Hepatic stellate cell (primary cell): ENCODE results near the gene APOC1.
"Not testable (repeated sequence)": the region's sequence is repeated elsewhere in the genome, so short reads cannot be mapped to it uniquely, and the experiment has no call there.

Experiments used
- DNase-seq: peaks from one replicate; pipeline ENCODE4 v3.0.0; 2011; ENCODE audit warnings: low spot score

Gene APOC1

GRCh38 chr19:44913512-44914432 lies 636 bp upstream of the APOC1 start:
- DNase-seq, result not testable (repeated sequence)

- no peak for DNase-seq
Observed at GRCh38 chr19:44924243-44924725, 9.9 kb downstream of the APOC1 start.

DNA sequence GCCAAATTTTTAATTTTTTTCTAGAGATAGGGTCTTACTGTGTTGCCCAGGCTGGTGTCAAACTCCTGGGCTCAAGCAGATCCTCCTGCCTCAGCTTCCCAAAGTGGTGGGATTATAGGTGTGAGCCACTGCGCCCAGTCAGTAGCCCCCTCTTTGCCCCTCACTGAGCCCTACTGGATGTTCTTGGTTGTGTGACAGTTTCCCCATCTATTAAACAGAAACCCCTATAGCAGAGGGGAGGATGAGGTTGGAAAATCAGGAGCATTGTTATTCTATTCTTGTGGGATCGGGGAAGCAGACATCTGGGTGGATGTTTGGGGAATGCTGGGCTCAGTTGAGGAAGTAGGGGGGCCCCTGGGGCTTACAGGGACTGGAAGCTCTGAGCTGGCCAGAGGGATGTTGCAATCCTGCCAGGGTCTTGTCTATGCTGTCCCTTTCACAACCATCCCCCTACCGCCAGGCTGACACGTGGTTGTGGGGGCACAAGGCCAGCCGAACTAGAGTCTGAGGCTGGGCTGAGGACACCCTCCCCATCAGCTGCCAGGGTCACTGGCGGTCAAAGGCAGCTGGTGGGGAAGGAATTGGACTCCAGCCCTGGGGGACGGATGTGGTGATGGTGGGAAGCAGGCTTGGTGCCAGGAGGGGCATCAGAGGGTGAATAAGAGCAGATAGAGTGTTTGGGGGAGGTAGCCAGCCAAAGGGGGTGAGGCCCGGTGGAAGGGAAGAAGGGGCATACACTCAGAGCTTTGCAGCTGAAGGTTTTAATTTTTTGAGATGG lies 10.9 kb downstream of the APOC1 start:
- peak; percentile 44 for DNase-seq

DNA sequence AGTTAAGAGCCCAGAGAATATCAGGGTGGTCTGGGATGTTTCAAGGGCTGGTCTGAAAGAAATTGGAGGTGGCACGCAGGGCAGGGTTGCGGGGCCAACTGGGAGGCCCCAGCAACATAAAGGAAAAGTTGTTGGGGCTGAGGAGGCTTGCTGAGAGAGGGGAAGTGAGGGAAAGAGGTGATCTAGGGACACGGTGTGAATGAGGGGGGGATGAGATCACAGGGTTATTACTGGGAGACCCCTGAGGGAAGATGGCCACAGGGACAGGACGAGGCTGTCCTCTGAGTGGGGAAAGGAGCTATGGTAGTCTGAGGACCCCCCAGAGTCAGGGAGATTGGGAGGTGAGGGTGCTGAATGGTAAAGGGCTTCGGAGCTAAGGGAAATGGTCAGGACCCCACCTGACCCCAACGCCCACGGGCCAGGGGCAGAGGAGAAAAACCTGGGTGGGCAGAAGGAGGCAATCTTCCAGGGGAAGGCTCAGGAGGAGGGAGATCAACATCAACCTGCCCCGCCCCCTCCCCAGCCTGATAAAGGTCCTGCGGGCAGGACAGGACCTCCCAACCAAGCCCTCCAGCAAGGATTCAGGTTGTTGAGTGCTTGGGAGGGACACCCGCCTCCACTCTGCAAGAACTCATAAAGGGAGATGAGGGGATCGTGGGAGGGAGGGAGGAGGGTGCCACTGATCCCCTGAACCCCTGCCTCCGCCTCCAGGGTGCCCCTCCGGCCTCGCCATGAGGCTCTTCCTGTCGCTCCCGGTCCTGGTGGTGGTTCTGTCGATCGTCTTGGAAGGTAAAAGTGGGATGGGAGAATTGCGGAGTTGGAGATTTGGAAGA lies 12.1 kb downstream of the APOC1 start:
- not testable (repeated sequence) for DNase-seq

DNA sequence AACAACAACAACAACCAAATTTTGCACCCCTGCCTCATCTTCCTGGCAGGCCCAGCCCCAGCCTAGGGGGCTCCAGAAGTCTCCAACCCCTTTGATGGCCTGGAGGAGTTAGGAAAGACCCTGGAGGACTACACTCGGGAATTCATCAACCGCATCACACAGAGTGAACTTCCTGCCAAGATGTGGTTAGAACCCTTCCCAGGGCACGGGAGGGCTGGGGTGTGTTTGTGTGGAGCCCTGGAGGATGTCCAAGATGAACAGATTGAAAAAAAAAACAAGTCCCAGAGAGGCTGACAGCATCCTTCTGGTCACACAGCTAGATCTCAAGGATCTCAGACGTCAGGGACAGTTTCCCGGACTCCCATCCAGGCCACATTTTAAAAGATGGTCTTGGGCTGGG lies 13.3 kb downstream of the APOC1 start:
- peak; percentile 61 for DNase-seq

DNA sequence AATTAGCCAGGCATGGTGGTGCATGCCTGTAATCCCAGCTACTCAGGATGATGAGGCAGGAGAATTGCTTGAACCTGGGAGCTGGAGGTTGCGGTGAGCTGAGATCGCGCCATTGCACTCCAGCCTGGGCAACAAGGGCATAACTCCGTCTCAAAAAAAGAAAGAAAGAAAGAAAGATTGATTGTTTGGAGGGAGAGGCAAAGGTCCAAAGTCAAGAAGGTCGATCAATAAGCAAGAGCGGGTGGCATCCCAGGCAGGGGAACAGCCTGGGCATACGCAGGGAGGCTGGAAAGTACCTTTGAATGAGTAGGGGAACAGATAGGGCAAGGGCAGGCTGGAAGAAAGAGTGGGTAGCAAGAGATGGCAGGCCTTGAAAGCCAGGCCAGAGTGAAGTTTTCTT lies 15.7 kb downstream of the APOC1 start:
- DNase-seq, result no peak

GRCh38 chr19:44931541-44931940 lies 17.1 kb downstream of the APOC1 start:
- no peak for DNase-seq

DNA sequence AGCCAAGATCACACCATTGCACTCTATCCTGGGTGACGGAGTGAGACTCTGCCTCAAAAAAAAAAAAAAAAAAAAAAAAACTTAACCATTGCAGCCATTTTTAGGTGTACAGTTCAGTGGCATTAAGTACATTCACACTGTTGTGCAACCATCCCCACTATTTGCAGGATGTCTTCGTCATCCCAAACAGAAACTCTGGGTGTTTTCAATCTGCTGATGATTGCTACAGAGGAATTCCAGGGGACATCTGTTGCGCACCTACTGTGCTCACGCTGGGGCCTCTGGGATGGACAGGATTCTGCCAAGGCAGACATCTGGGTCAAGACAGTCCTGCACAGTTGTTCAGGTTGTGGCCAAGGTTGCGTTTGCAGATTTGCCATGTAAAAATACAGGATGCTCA lies 25.3 kb downstream of the APOC1 start:
- no peak for DNase-seq

- DNase-seq, result no peak
Observed at GRCh38 chr19:44942067-44942571, 27.7 kb downstream of the APOC1 start, which contains the start of gene APOC4. Gene APOC4, plus strand, starts transcription at chr19:44942237. Its CDS starts 41 bp downstream, at chr19:44942278.

DNA sequence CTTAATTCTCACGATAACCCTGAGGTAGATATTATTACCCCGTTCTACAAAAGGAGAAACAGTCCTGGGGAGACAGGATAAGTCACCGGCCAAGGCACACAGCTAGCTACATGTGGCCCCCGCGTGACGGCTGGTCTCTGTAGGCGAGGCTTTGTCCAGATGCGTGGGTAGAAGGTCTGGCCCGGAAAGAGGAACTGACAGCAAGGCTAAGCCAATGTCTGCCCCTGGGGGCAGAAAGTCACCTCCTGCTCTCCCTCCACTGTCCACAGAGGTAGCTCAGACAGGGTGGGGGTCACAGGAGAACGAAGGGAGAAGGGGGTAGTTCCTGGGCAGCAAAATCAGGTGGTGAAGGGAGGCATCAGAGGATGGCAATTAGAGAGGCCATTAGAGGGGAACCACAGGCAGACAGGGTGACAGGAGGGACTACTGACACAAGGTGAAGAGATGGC lies 29.4 kb downstream of the APOC1 start:
- DNase-seq, result no peak

- DNase-seq, result no peak
Observed at GRCh38 chr19:44947041-44947581, 32.7 kb downstream of the APOC1 start.

DNA sequence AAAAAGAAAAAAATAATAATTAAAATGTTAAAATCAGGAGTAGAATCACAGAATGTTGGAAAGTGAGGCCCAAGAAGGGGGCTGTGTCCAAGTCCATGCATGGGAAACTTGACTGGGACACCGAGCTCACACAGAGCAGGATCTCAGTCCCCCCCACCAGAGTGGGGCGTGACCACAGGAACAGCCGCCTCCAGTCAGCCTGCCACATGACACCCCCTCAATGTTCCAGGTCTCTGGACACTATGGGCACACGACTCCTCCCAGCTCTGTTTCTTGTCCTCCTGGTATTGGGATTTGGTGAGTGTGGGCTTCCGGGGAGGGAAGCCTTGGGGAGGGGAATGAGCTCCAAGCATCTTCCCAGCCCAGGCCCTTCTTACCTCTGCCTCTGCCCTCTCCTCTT lies 33.8 kb downstream of the APOC1 start:
- DNase-seq, result no peak

DNA sequence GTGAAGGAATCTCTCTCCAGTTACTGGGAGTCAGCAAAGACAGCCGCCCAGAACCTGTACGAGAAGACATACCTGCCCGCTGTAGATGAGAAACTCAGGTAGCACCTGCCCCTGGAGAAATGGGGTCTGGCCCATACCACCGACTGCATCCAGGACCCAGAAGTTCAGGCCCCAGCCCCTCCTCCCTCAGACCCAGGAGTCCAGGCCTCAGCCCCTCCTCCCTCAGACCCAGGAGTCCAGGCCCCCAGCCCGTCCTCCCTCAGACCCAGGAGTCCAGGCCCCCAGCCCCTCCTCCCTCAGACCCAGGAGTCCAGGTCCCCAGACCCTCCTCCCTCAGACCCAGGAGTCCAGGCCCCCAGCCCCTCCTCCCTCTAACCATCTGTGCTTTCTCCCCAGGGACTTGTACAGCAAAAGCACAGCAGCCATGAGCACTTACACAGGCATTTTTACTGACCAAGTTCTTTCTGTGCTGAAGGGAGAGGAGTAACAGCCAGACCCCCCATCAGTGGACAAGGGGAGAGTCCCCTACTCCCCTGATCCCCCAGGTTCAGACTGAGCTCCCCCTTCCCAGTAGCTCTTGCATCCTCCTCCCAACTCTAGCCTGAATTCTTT lies 34.5 kb downstream of the APOC1 start:
- DNase-seq, result no peak

GRCh38 chr19:44949550-44949949 lies 35.1 kb downstream of the APOC1 start:
- DNase-seq, result no peak

DNA sequence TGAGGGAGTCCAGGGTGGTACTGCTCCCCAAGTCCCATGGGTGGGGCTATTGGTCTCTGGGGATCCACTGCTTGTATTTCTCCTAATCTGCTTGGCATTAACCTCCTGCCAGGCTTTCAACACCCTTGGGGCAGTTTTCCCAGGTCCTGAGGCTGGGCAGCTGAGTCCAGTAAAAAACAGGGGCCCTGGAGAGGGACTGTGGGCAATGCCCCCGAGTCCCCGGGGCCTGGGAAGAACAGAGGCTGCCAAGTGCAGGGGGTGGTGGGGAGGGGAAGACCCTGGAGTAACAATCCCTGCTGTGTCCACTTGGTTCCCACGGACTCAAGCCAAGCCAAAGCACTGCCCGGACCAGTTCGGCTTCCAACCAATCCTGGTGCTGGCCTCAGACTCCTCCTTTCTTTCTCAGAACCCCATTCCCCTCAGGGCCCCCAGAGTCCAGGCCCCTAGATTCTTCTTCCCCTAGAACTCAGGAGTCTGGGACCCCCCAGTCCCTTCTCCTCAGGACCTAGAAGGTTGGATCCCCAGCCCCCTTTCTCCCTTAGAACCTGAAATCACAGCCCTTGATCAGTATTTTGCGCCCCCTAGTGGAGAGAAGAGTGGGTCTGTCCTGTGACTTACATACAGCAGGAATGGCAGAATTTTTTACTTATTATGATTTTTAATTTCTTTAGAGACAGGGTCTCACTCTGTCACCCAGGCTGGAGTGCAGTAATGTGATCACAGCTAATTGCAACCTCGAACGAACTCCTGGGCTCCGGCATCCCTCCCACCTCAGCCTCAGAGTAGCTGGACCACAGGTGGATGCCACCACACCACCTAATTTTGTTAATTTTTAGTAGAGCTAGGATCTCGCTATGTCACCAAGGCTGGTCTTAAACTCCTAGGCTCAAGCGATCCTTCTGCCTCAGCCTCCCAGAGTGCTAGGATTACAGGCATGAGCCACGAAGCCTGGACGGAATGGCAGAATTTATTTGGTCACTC lies 37.1 kb downstream of the APOC1 start:
- DNase-seq, result peak; percentile 84

DNA sequence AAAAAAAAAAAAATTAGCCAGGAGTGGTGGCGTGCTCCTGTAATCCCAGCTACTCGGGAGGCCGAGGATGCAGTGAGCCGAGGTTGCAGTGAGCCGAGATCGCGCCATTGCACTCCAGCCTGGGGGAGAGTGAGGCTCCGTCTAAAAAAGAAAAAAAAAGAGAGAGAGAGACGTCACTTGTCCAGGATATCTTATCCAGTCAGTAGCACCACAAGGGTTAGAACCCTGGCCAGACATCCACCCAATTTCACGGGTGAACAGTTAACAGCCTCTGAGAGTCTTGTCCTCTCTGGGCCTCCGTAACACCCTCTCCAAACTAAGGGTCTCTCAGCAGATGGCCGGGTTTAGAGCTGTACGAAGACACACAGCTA lies 39.9 kb downstream of the APOC1 start:
- DNase-seq, result no peak

GRCh38 chr19:44954649-44955504 lies 40.5 kb downstream of the APOC1 start, which contains the start of gene CLPTM1:
Gene CLPTM1, plus strand, starts transcription at chr19:44955380. Its CDS starts 16 bp downstream, at chr19:44955396.
- DNase-seq, result peak; percentile 98
